ENCODE data around the gene NEDD9.

DNA sequence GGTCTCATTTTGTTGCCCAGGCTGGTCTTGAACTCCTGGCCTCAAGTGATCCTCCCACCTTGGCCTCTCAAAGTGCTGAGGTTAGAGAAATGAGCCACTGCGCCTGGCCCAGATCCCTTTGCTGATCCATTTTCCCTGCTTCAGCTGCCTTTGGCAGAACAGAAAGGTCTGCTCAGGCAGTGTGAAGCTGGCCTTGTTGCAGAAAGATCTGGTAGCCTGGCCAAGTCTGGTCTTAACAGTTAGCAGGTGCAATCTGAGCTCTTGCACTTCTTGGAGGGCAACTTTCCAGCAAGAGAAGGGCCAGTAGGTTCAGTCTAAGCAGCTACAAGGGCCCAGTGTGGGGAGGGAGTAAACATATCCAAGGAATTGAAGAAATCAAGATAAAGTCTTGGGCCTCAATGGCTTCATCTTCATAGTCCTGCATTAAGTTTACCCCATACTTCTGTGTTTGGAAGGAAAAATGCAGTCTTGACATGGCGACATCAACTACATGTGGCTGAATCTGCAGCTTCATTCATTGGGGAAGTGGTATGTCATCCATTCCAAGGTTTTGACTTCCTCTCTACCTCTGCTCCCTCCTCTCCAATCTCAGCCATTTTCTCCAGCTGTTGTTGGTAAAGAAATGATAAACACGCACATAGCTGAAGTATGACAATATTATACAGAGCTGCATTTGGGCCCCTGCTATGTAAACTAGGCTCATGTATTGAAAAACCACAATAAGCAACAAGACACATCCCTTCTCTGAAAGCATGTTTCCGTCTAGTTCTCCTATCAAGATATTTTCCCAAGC, 39.0 kb upstream of the NEDD9 start:
- TF ChIP-seq, protein P1, sequence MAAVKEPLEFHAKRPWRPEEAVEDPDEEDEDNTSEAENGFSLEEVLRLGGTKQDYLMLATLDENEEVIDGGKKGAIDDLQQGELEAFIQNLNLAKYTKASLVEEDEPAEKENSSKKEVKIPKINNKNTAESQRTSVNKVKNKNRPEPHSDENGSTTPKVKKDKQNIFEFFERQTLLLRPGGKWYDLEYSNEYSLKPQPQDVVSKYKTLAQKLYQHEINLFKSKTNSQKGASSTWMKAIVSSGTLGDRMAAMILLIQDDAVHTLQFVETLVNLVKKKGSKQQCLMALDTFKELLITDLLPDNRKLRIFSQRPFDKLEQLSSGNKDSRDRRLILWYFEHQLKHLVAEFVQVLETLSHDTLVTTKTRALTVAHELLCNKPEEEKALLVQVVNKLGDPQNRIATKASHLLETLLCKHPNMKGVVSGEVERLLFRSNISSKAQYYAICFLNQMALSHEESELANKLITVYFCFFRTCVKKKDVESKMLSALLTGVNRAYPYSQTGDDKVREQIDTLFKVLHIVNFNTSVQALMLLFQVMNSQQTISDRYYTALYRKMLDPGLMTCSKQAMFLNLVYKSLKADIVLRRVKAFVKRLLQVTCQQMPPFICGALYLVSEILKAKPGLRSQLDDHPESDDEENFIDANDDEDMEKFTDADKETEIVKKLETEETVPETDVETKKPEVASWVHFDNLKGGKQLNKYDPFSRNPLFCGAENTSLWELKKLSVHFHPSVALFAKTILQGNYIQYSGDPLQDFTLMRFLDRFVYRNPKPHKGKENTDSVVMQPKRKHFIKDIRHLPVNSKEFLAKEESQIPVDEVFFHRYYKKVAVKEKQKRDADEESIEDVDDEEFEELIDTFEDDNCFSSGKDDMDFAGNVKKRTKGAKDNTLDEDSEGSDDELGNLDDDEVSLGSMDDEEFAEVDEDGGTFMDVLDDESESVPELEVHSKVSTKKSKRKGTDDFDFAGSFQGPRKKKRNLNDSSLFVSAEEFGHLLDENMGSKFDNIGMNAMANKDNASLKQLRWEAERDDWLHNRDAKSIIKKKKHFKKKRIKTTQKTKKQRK (IDR thresholded peaks at IDR 0.05; ENCODE audit: low read depth, low read length): no peak
- TF ChIP-seq, protein P2, sequence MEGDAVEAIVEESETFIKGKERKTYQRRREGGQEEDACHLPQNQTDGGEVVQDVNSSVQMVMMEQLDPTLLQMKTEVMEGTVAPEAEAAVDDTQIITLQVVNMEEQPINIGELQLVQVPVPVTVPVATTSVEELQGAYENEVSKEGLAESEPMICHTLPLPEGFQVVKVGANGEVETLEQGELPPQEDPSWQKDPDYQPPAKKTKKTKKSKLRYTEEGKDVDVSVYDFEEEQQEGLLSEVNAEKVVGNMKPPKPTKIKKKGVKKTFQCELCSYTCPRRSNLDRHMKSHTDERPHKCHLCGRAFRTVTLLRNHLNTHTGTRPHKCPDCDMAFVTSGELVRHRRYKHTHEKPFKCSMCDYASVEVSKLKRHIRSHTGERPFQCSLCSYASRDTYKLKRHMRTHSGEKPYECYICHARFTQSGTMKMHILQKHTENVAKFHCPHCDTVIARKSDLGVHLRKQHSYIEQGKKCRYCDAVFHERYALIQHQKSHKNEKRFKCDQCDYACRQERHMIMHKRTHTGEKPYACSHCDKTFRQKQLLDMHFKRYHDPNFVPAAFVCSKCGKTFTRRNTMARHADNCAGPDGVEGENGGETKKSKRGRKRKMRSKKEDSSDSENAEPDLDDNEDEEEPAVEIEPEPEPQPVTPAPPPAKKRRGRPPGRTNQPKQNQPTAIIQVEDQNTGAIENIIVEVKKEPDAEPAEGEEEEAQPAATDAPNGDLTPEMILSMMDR (IDR thresholded peaks at IDR 0.05 in 2 of 3, conservative IDR thresholded peaks at IDR 0.05 in 1 of 3; ENCODE audit: control insufficient read depth in 2 of 3, extremely low read depth in 1 of 3, insufficient read depth in 1 of 3, low read depth in 3 of 3, low read length in 3 of 3): no peak
- TF ChIP-seq BMI1 (IDR thresholded peaks at IDR 0.05; ENCODE audit: borderline replicate concordance): no peak
- no peak for TF ChIP-seq ZNF274 (IDR thresholded peaks at IDR 0.05; ENCODE audit: insufficient read depth, insufficient read length)

All from GM12878 (cell line).